Measurements from ENCODE around the gene CHST14.

CHST14 gene

DNA sequence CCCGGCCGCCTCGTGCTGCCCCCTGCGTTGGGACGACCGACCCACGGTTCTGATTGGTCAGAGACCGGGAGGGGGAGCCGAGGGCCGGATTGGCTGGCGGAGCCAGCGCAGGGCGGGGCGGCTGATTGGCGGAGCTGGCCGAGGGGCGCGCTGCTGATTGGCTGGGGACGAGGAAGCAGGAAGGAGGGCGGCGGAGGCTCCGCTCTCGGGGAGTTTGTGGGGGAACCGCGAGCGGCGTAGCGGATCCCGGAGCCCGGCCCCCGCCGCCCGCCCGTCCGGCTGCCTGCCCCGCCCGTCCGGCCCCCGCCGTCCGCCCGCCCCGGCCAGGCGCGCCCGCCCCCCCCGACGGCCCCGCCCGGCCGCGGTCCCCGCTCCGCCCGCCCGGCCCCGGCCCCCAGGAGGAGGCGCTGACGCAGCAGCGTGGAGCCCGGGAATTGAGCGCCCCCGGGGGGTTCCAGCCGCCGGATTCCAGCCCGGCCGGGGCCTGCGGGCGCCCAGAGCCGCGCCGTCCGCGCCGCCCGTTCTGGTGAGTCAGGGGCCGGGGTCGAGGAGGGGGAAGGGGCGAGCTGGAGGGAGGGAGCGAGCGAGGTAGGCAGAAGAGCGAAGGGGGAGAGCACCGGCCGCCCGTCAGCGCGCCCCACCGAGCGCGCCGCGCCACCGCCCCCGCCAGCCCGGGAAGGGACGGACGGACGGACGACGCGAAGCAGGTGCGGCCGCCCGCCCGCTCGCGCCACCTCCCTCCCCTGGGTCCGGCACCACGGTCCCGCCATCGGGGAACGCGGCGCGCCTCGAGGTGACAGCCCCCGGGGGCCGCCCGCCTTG, 29.8 kb upstream of the CHST14 start, which contains the start of gene BAHD1:
Gene BAHD1, plus strand, starts transcription at position 211 of the 822 bp plus-strand sequence. CDS start 17,512 bp downstream, outside the sequence.
- no peak within 1 kb of the TSS for H3K23ac ChIP-seq (ENCODE audit: low read length)
- H3K4me1 ChIP-seq (ENCODE audit: control insufficient read depth in 1 of 2, insufficient read depth in 2 of 2, low read length in 2 of 2): peaks cover 17 to 24% of the 10 kb centered on the region in 2 experiments
- peak within 1 kb of the TSS; percentile 79 for H3K9ac ChIP-seq (ENCODE audit: low read length)
- H3K79me1 ChIP-seq (ENCODE audit: low read length): peaks cover 13% of the 10 kb centered on the region
- H3K14ac ChIP-seq (ENCODE audit: low read length): peak within 1 kb of the TSS; percentile 61
- H2AFZ ChIP-seq (ENCODE audit: insufficient read depth, low read length, poor library complexity): peak within 1 kb of the TSS; percentile 70
- peak within 1 kb of the TSS; percentile 64 for H3K18ac ChIP-seq (ENCODE audit: low read length)
- no peak within 1 kb of the TSS for H2BK5ac ChIP-seq (ENCODE audit: low read depth, low read length, poor library complexity)
- peak within 1 kb of the TSS; percentile 10 for H2BK120ac ChIP-seq (ENCODE audit: insufficient read depth, low read length, poor library complexity)
- DNase-seq: peak; percentile 93 to 94
- peak within 1 kb of the TSS; percentile 87 for H4K91ac ChIP-seq (ENCODE audit: low read depth, low read length)
- no peak within 1 kb of the TSS for H2BK12ac ChIP-seq (ENCODE audit: low read length)
- H3K4ac ChIP-seq (ENCODE audit: low read depth, low read length): peak within 1 kb of the TSS; percentile 86
- no CpG with 5 or more reads among the region's 119 CpGs for WGBS (ENCODE audit: extremely low coverage, insufficient coverage, insufficient read length)
- H3K27me3 ChIP-seq (ENCODE audit: insufficient read depth, low read length): peaks cover 16% of the 10 kb centered on the region
- H3K9me3 ChIP-seq (ENCODE audit: insufficient read depth, low read depth, low read length): peaks cover 3% of the 10 kb centered on the region
- H3K4me2 ChIP-seq (ENCODE audit: low read length): peak within 1 kb of the TSS; percentile 95
- H4K12ac ChIP-seq (ENCODE audit: low read depth, low read length): no peak within 1 kb of the TSS
- no peaks in the 10 kb centered on the region for H3K36me3 ChIP-seq (ENCODE audit: control insufficient read depth in 1 of 2, insufficient read depth in 2 of 2, low read length in 2 of 2)
- no peak within 1 kb of the TSS for H2AK5ac ChIP-seq (ENCODE audit: low read length)
- H3K27ac ChIP-seq (ENCODE audit: low read depth, low read length): peak within 1 kb of the TSS; percentile 30
- H3K4me3 ChIP-seq (ENCODE audit: low read depth, low read length): peak within 1 kb of the TSS; percentile 95
- peaks cover 16% of the 10 kb centered on the region for H3K79me2 ChIP-seq (ENCODE audit: control insufficient read depth, insufficient read depth, low read length, poor library complexity)
- H4K8ac ChIP-seq (ENCODE audit: low read depth, low read length): peak within 1 kb of the TSS; percentile 66

- H3K4me3 ChIP-seq (ENCODE audit: low read depth, low read length): peak overlapping the region; percentile 95
- H3K9me3 ChIP-seq (ENCODE audit: insufficient read depth, low read depth, low read length): peaks cover 2% of the 10 kb centered on the region
- no peaks in the 10 kb centered on the region for H3K36me3 ChIP-seq (ENCODE audit: control insufficient read depth in 1 of 2, insufficient read depth in 2 of 2, low read length in 2 of 2)
- peak overlapping the region; percentile 22 for H4K8ac ChIP-seq (ENCODE audit: low read depth, low read length)
- H4K91ac ChIP-seq (ENCODE audit: low read depth, low read length): peak overlapping the region; percentile 23
- no peak overlapping the region for H2BK5ac ChIP-seq (ENCODE audit: low read depth, low read length, poor library complexity)
- H3K9ac ChIP-seq (ENCODE audit: low read length): peak overlapping the region; percentile 79
- no peak overlapping the region for H4K12ac ChIP-seq (ENCODE audit: low read depth, low read length)
- peak overlapping the region; percentile 62 for H3K18ac ChIP-seq (ENCODE audit: low read length)
- peak overlapping the region; percentile 52 for H2AK5ac ChIP-seq (ENCODE audit: low read length)
- no peak overlapping the region for H3K27ac ChIP-seq (ENCODE audit: low read depth, low read length)
- H2BK12ac ChIP-seq (ENCODE audit: low read length): no peak overlapping the region
- H3K23ac ChIP-seq (ENCODE audit: low read length): no peak overlapping the region
- H3K79me1 ChIP-seq (ENCODE audit: low read length): peaks cover 8% of the 10 kb centered on the region
- H3K4ac ChIP-seq (ENCODE audit: low read depth, low read length): peak overlapping the region; percentile 86
- peak overlapping the region; percentile 56 for H2AFZ ChIP-seq (ENCODE audit: insufficient read depth, low read length, poor library complexity)
- WGBS (ENCODE audit: extremely low coverage, insufficient coverage, insufficient read length): no CpG with 5 or more reads among the region's 119 CpGs
- H3K4me2 ChIP-seq (ENCODE audit: low read length): peak overlapping the region; percentile 84
- peak in 1 of 2 donors; percentile 21 for DNase-seq
- peak overlapping the region; percentile 61 for H3K14ac ChIP-seq (ENCODE audit: low read length)
- H3K27me3 ChIP-seq (ENCODE audit: insufficient read depth, low read length): peaks cover 7% of the 10 kb centered on the region
- H3K4me1 ChIP-seq (ENCODE audit: control insufficient read depth in 1 of 2, insufficient read depth in 2 of 2, low read length in 2 of 2): peaks cover 9 to 18% of the 10 kb centered on the region in 2 experiments
- H3K79me2 ChIP-seq (ENCODE audit: control insufficient read depth, insufficient read depth, low read length, poor library complexity): peaks cover 13% of the 10 kb centered on the region
- peak overlapping the region; percentile 8 for H2BK120ac ChIP-seq (ENCODE audit: insufficient read depth, low read length, poor library complexity)
Measured at GRCh38 chr15:40441565-40442531, 28.9 kb upstream of the CHST14 start.

DNA sequence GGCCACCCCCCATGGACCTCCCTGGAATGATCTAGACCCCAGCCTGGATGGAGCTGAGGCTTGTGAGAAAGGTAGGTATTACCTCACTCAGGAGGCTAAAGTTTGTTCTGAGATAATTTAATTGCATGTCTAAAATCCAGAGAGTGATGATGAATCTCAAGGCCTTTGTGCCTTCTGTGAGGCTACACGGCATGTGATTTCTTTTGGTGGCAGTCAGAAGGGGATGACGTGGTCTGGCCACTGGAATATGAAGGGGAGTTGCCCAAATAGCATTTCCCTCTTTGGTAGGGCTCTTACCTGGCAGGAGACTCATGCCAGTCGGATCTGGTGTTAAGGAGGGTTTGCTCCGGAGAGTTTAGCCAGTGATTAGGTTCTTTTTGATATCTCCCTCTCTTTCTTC, 27.5 kb upstream of the CHST14 start:
- H4K8ac ChIP-seq (ENCODE audit: low read depth, low read length): no peak overlapping the region
- H3K4me2 ChIP-seq (ENCODE audit: low read length): no peak overlapping the region
- peaks cover 6 to 12% of the 10 kb centered on the region in 2 experiments for H3K4me1 ChIP-seq (ENCODE audit: control insufficient read depth in 1 of 2, insufficient read depth in 2 of 2, low read length in 2 of 2)
- H3K23ac ChIP-seq (ENCODE audit: low read length): no peak overlapping the region
- no peak overlapping the region for H3K27ac ChIP-seq (ENCODE audit: low read depth, low read length)
- H2BK120ac ChIP-seq (ENCODE audit: insufficient read depth, low read length, poor library complexity): no peak overlapping the region
- no peak overlapping the region for H3K14ac ChIP-seq (ENCODE audit: low read length)
- H4K91ac ChIP-seq (ENCODE audit: low read depth, low read length): no peak overlapping the region
- no peak overlapping the region for H2BK12ac ChIP-seq (ENCODE audit: low read length)
- H3K79me2 ChIP-seq (ENCODE audit: control insufficient read depth, insufficient read depth, low read length, poor library complexity): peaks cover 13% of the 10 kb centered on the region
- no peak overlapping the region for H3K4me3 ChIP-seq (ENCODE audit: low read depth, low read length)
- peak in 1 of 2 donors; percentile 29 for DNase-seq
- no peak overlapping the region for H2AFZ ChIP-seq (ENCODE audit: insufficient read depth, low read length, poor library complexity)
- H3K9ac ChIP-seq (ENCODE audit: low read length): no peak overlapping the region
- peaks cover 8% of the 10 kb centered on the region for H3K79me1 ChIP-seq (ENCODE audit: low read length)
- no peak overlapping the region for H4K12ac ChIP-seq (ENCODE audit: low read depth, low read length)
- no CpG with 5 or more reads among the region's 4 CpGs for WGBS (ENCODE audit: extremely low coverage, insufficient coverage, insufficient read length)
- H2AK5ac ChIP-seq (ENCODE audit: low read length): no peak overlapping the region
- peak overlapping the region; percentile 34 for H3K4ac ChIP-seq (ENCODE audit: low read depth, low read length)
- H3K27me3 ChIP-seq (ENCODE audit: insufficient read depth, low read length): no peaks in the 10 kb centered on the region
- no peaks in the 10 kb centered on the region for H3K36me3 ChIP-seq (ENCODE audit: control insufficient read depth in 1 of 2, insufficient read depth in 2 of 2, low read length in 2 of 2)
- no peaks in the 10 kb centered on the region for H3K9me3 ChIP-seq (ENCODE audit: insufficient read depth, low read depth, low read length)
- H3K18ac ChIP-seq (ENCODE audit: low read length): no peak overlapping the region
- H2BK5ac ChIP-seq (ENCODE audit: low read depth, low read length, poor library complexity): no peak overlapping the region

GRCh38 chr15:40443846-40444245, 26.9 kb upstream of the CHST14 start:
- Histone ChIP-seq H3K79me2 (ENCODE audit: control insufficient read depth, insufficient read depth, low read length, poor library complexity) (peaks cover 13% of the 10 kb centered on the region), H2BK12ac (ENCODE audit: low read length) (no peak overlapping the region), H4K8ac (ENCODE audit: low read depth, low read length) (no peak overlapping the region), H4K91ac (ENCODE audit: low read depth, low read length) (no peak overlapping the region), H3K27me3 (ENCODE audit: insufficient read depth, low read length) (no peaks in the 10 kb centered on the region), H2AK5ac (ENCODE audit: low read length) (no peak overlapping the region), H3K36me3 (ENCODE audit: control insufficient read depth in 1 of 2, insufficient read depth in 2 of 2, low read length in 2 of 2) (no peaks in the 10 kb centered on the region), H2BK5ac (ENCODE audit: low read depth, low read length, poor library complexity) (no peak overlapping the region), H4K12ac (ENCODE audit: low read depth, low read length) (no peak overlapping the region), H3K14ac (ENCODE audit: low read length) (no peak overlapping the region), H3K9ac (ENCODE audit: low read length) (no peak overlapping the region), H3K4me1 (ENCODE audit: control insufficient read depth in 1 of 2, insufficient read depth in 2 of 2, low read length in 2 of 2) (peaks cover 6 to 12% of the 10 kb centered on the region in 2 experiments), H2AFZ (ENCODE audit: insufficient read depth, low read length, poor library complexity) (no peak overlapping the region), H3K4me3 (ENCODE audit: low read depth, low read length) (no peak overlapping the region), H3K27ac (ENCODE audit: low read depth, low read length) (no peak overlapping the region), H3K9me3 (ENCODE audit: insufficient read depth, low read depth, low read length) (no peaks in the 10 kb centered on the region), H3K4me2 (ENCODE audit: low read length) (no peak overlapping the region), H3K18ac (ENCODE audit: low read length) (no peak overlapping the region), H3K4ac (ENCODE audit: low read depth, low read length) (peak overlapping the region; percentile 34), H3K23ac (ENCODE audit: low read length) (no peak overlapping the region), H3K79me1 (ENCODE audit: low read length) (peaks cover 8% of the 10 kb centered on the region), H2BK120ac (ENCODE audit: insufficient read depth, low read length, poor library complexity) (no peak overlapping the region)
- DNase-seq: no peak
- no CpG with 5 or more reads among the region's 3 CpGs for WGBS (ENCODE audit: extremely low coverage, insufficient coverage, insufficient read length)

Data from trophoblast cell (in vitro differentiated cells and primary cell).